ENCODE results near the gene MACROD1. TPM values are rescaled to one million over a fixed set of nuclear protein-coding genes. Genes with fewer than 3 reads are reported as not detected.

MACROD1 gene
- total RNA-seq, 2 donors from 2014 or later = 24.7 to 65.4 TPM

GRCh38 chr11:64094463-64095260 is 71.3 kb downstream of the MACROD1 start:
- H3K4me1 ChIP-seq = peaks cover 26% of the 10 kb centered on the region
- 69 to 84% methylated on average over 13 to 20 of the region's 20 CpGs for WGBS, 2 donors
- H3K9me3 ChIP-seq = no peaks in the 10 kb centered on the region
- TF ChIP-seq POLR2A (IDR thresholded peaks at IDR 0.05) (no peak), CTCF (IDR thresholded peaks at IDR 0.05) (no peak)
- intact Hi-C loops (cut with DNase I) = no loop called here
- H3K27ac ChIP-seq = no peak overlapping the region
- no peak overlapping the region for H3K4me3 ChIP-seq
- ATAC-seq = no peak
- no peaks in the 10 kb centered on the region for H3K27me3 ChIP-seq
- DNase-seq = no peak
- no peaks in the 10 kb centered on the region for H3K36me3 ChIP-seq (replicated peaks in 1 of 2; ENCODE audit: insufficient read depth in 1 of 2, low read depth in 2 of 2)

GRCh38 chr11:64093233-64094039 is 72.5 kb downstream of the MACROD1 start:
- intact Hi-C loops (cut with DNase I) = no loop called here
- DNase-seq (peak in 2 of 4 donors; percentile 32 to 42), ATAC-seq (peak; percentile 12)
- Histone ChIP-seq H3K9me3 (no peaks in the 10 kb centered on the region), H3K36me3 (replicated peaks in 1 of 2; ENCODE audit: insufficient read depth in 1 of 2, low read depth in 2 of 2) (no peaks in the 10 kb centered on the region), H3K27ac (no peak overlapping the region), H3K27me3 (no peaks in the 10 kb centered on the region), H3K4me3 (no peak overlapping the region), H3K4me1 (peaks cover 26% of the 10 kb centered on the region)
- no peak for TF ChIP-seq POLR2A (IDR thresholded peaks at IDR 0.05)
- no peak for TF ChIP-seq CTCF (IDR thresholded peaks at IDR 0.05)
- WGBS, 2 donors = 74 to 88% methylated on average over 13 of the region's 13 CpGs

- TF ChIP-seq POLR2A (IDR thresholded peaks at IDR 0.05) (no peak), CTCF (IDR thresholded peaks at IDR 0.05) (no peak)
- Histone ChIP-seq H3K27me3 (no peaks in the 10 kb centered on the region), H3K27ac (no peak overlapping the region), H3K9me3 (no peaks in the 10 kb centered on the region), H3K36me3 (replicated peaks in 1 of 2; ENCODE audit: insufficient read depth in 1 of 2, low read depth in 2 of 2) (no peaks in the 10 kb centered on the region), H3K4me1 (peaks cover 26% of the 10 kb centered on the region), H3K4me3 (no peak overlapping the region)
- DNase-seq (no peak), ATAC-seq (no peak)
- intact Hi-C loops (cut with DNase I) = no loop called here
- WGBS, 2 donors = 82 to 100% methylated on average over 2 to 8 of the region's 8 CpGs
These were observed 73.2 kb downstream of the MACROD1 start for GRCh38 chr11:64092761-64093136.

- Histone ChIP-seq H3K27ac (no peak overlapping the region), H3K9me3 (no peaks in the 10 kb centered on the region), H3K27me3 (no peaks in the 10 kb centered on the region), H3K4me1 (peaks cover 27% of the 10 kb centered on the region), H3K4me3 (no peak overlapping the region), H3K36me3 (replicated peaks in 1 of 2; ENCODE audit: insufficient read depth in 1 of 2, low read depth in 2 of 2) (no peaks in the 10 kb centered on the region)
- no peak for TF ChIP-seq POLR2A (IDR thresholded peaks at IDR 0.05)
- no peak for TF ChIP-seq CTCF (IDR thresholded peaks at IDR 0.05)
- ATAC-seq (no peak), DNase-seq (no peak)
- intact Hi-C loops (cut with DNase I) = no loop called here
- WGBS, 2 donors = 81 to 82% methylated on average over 15 of the region's 15 CpGs
These were observed 73.7 kb downstream of the MACROD1 start for GRCh38 chr11:64092111-64092760.
